ENCODE results near the gene BAHD1. TPM values are rescaled to one million over a fixed set of nuclear protein-coding genes. Genes with fewer than 3 reads are reported as not detected.

BAHD1 gene
- total RNA-seq, 4 donors from 2014 or later = 9.0 to 35.5 (median 26.4) TPM

GRCh38 chr15:40414816-40415215, 25.9 kb upstream of the BAHD1 start:
- H3K4me3 ChIP-seq = no peak overlapping the region
- intact Hi-C loops (cut with DNase I; ENCODE audit: low total_unique reads) = no loop called here
- H3K36me3 ChIP-seq = peaks cover 0 to 31% (median 4%) of the 10 kb centered on the region in 4 donors
- H3K9me3 ChIP-seq = no peaks in the 10 kb centered on the region
- H3K4me1 ChIP-seq = peaks cover 0 to 8% (median 6%) of the 10 kb centered on the region in 4 donors
- no peak overlapping the region for H3K27ac ChIP-seq
- TF ChIP-seq POLR2AphosphoS5 (IDR thresholded peaks at IDR 0.05) = no peak
- TF ChIP-seq, protein P1, sequence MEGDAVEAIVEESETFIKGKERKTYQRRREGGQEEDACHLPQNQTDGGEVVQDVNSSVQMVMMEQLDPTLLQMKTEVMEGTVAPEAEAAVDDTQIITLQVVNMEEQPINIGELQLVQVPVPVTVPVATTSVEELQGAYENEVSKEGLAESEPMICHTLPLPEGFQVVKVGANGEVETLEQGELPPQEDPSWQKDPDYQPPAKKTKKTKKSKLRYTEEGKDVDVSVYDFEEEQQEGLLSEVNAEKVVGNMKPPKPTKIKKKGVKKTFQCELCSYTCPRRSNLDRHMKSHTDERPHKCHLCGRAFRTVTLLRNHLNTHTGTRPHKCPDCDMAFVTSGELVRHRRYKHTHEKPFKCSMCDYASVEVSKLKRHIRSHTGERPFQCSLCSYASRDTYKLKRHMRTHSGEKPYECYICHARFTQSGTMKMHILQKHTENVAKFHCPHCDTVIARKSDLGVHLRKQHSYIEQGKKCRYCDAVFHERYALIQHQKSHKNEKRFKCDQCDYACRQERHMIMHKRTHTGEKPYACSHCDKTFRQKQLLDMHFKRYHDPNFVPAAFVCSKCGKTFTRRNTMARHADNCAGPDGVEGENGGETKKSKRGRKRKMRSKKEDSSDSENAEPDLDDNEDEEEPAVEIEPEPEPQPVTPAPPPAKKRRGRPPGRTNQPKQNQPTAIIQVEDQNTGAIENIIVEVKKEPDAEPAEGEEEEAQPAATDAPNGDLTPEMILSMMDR (IDR thresholded peaks at IDR 0.05) = no peak
- TF ChIP-seq POLR2A (IDR thresholded peaks at IDR 0.05) = no peak
- TF ChIP-seq EP300 (IDR thresholded peaks at IDR 0.05; ENCODE audit: low read depth) = no peak
- DNase-seq = no peak
- 87% methylated on average over 7 of the region's 7 CpGs; no CpG with 5 or more reads in 1 of the 2 donors for WGBS, 2 donors (ENCODE audit: low coverage in 1 of 2)
- no peaks in the 10 kb centered on the region for H3K27me3 ChIP-seq
- in situ Hi-C loops (cut with MboI; ENCODE audit: low pct_ligation_motif_present in 1 of 4, low pct_unique_long_range_greater_than_20kb in 1 of 4, low sequenced_read_pairs in 3 of 4) = loop anchor here in 1 of 4 donors (25.0 kb wide), 1 partner anchor 103 kb away; the partner anchor contains the start of genes INAFM2 and PLCB2

DNA sequence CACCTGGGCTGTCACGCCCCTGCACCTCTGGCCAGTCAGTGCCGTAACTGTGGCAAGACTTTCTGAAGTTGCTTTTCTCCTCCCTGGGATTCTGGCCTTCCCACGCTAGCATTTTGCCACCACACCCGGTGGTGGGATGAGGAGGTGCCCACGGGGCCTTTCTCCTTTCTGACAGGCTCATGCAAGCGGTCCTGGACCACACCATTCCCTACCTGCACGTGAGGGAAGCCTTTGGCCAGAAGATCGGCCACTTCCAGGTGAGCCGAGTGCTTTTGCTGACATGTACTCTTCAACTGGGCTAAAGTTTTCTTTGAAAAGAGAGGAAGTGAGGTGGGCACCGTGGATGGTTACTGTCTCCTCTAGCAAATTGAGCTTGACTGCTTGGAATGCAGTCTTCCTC, 25.5 kb upstream of the BAHD1 start:
- TF ChIP-seq POLR2A (IDR thresholded peaks at IDR 0.05) (no peak), POLR2AphosphoS5 (IDR thresholded peaks at IDR 0.05) (no peak), EP300 (IDR thresholded peaks at IDR 0.05; ENCODE audit: low read depth) (no peak)
- TF ChIP-seq, protein P1 (IDR thresholded peaks at IDR 0.05) = no peak
- DNase-seq = no peak
- in situ Hi-C loops (cut with MboI; ENCODE audit: low pct_ligation_motif_present in 1 of 4, low pct_unique_long_range_greater_than_20kb in 1 of 4, low sequenced_read_pairs in 3 of 4) = loop anchor here in 1 of 4 donors (25.0 kb wide), 1 partner anchor 103 kb away; the partner anchor contains the start of genes INAFM2 and PLCB2
- Histone ChIP-seq H3K9me3 (no peaks in the 10 kb centered on the region), H3K27ac (no peak overlapping the region), H3K4me1 (peaks cover 0 to 11% (median 9%) of the 10 kb centered on the region in 4 donors), H3K36me3 (peaks cover 0 to 31% (median 4%) of the 10 kb centered on the region in 4 donors), H3K4me3 (no peak overlapping the region), H3K27me3 (no peaks in the 10 kb centered on the region)
- intact Hi-C loops (cut with DNase I; ENCODE audit: low total_unique reads) = no loop called here
- WGBS, 2 donors (ENCODE audit: low coverage in 1 of 2) = 90% methylated on average over 10 of the region's 10 CpGs; no CpG with 5 or more reads in 1 of the 2 donors

DNA sequence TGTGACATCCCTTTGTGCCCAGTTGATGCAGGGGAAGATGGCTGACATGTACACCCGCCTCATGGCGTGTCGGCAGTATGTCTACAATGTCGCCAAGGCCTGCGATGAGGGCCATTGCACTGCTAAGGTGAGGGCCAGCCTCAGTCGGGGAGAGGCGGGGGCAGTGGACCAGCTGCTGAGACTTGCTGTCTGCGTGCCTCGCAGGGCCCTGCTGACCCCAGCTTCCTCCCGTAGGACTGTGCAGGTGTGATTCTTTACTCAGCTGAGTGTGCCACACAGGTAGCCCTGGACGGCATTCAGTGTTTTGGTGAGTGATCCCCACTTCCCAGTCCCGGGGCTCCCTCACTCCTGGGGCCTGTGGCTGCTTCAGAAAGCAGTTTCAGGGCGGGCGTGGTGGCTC, 24.7 kb upstream of the BAHD1 start:
- WGBS, 2 donors (ENCODE audit: low coverage in 1 of 2) = 93% methylated on average over 14 of the region's 14 CpGs; no CpG with 5 or more reads in 1 of the 2 donors
- Histone ChIP-seq H3K4me1 (peaks cover 1 to 19% (median 18%) of the 10 kb centered on the region in 4 donors), H3K27me3 (no peaks in the 10 kb centered on the region), H3K36me3 (peaks cover 0 to 31% (median 4%) of the 10 kb centered on the region in 4 donors), H3K27ac (no peak overlapping the region), H3K4me3 (no peak overlapping the region), H3K9me3 (no peaks in the 10 kb centered on the region)
- TF ChIP-seq POLR2A (IDR thresholded peaks at IDR 0.05) (no peak), POLR2AphosphoS5 (IDR thresholded peaks at IDR 0.05) (no peak), EP300 (IDR thresholded peaks at IDR 0.05; ENCODE audit: low read depth) (no peak)
- TF ChIP-seq, protein P1 (IDR thresholded peaks at IDR 0.05) = no peak
- intact Hi-C loops (cut with DNase I; ENCODE audit: low total_unique reads) (no loop called here), in situ Hi-C loops (cut with MboI; ENCODE audit: low pct_ligation_motif_present in 1 of 4, low pct_unique_long_range_greater_than_20kb in 1 of 4, low sequenced_read_pairs in 3 of 4) (loop anchor here in 1 of 4 donors (25.0 kb wide), 1 partner anchor 104 kb away; the partner anchor contains the start of genes INAFM2 and PLCB2)
- DNase-seq = no peak

DNA sequence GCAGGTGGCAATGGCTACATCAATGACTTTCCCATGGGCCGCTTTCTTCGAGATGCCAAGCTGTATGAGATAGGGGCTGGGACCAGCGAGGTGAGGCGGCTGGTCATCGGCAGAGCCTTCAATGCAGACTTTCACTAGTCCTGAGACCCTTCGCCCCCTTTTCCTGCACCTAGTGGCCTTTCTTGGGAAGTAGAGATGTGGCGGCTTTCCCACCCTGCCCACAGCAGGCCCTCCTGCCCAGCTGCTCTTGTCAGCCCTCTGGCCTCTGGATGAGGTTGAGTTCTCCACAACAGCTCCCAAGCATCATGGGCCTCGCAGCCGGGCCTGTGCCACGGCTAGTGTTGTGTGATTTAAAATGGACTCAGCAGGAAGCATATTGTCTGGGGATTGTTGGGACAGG, 22.6 kb upstream of the BAHD1 start:
- 90 to 96% methylated on average over 4 to 10 of the region's 10 CpGs for WGBS, 2 donors (ENCODE audit: low coverage in 1 of 2)
- no peaks in the 10 kb centered on the region for H3K9me3 ChIP-seq
- intact Hi-C loops (cut with DNase I; ENCODE audit: low total_unique reads) = no loop called here
- TF ChIP-seq POLR2AphosphoS5 (IDR thresholded peaks at IDR 0.05) (no peak), EP300 (IDR thresholded peaks at IDR 0.05; ENCODE audit: low read depth) (no peak)
- TF ChIP-seq, protein P1 (IDR thresholded peaks at IDR 0.05) = no peak
- DNase-seq = no peak
- no peaks in the 10 kb centered on the region for H3K27me3 ChIP-seq
- peaks cover 0 to 31% (median 2%) of the 10 kb centered on the region in 4 donors for H3K36me3 ChIP-seq
- peaks cover 9 to 23% (median 20%) of the 10 kb centered on the region in 4 donors for H3K4me1 ChIP-seq
- in situ Hi-C loops (cut with MboI; ENCODE audit: low pct_ligation_motif_present in 1 of 4, low pct_unique_long_range_greater_than_20kb in 1 of 4, low sequenced_read_pairs in 3 of 4) = loop anchor here in 1 of 4 donors (25.0 kb wide), 1 partner anchor 106 kb away; the partner anchor contains the start of genes INAFM2 and PLCB2
- H3K27ac ChIP-seq = no peak overlapping the region
- H3K4me3 ChIP-seq = no peak overlapping the region

Data from transverse colon (tissue), 4 donors.